Measurements from ENCODE around the gene KCNF1. TPM values are rescaled to one million over a fixed set of nuclear protein-coding genes. Genes with fewer than 3 reads are reported as not detected.

Gene KCNF1
- total RNA-seq = not detected

- no peaks in the 10 kb centered on the region for H3K36me3 ChIP-seq
- no peak within 1 kb of the TSS for H3K27ac ChIP-seq
- no peak for DNase-seq (ENCODE audit: low spot score)
- no peak for ATAC-seq (ENCODE audit: insufficient number of reproducible peaks, low FRiP score, low read depth)
- no peaks in the 10 kb centered on the region for H3K9me3 ChIP-seq
- no peak for TF ChIP-seq CTCF (IDR thresholded peaks at IDR 0.05)
- no peaks in the 10 kb centered on the region for H3K27me3 ChIP-seq (replicated peaks; ENCODE audit: insufficient read depth)
- peaks cover 0 to 5% of the 10 kb centered on the region in 2 donors for H3K4me1 ChIP-seq (ENCODE audit: control insufficient read depth in 1 of 2, low read depth in 2 of 2)
- H3K4me3 ChIP-seq = no peak within 1 kb of the TSS
These were observed at the start of gene KCNF1 for GRCh38 chr2:10911291-10912075. Gene KCNF1, plus strand, starts transcription at chr2:10911934. Its CDS starts 493 bp downstream, at chr2:10912427.

- H3K9me3 ChIP-seq = no peaks in the 10 kb centered on the region
- no peak for TF ChIP-seq CTCF (IDR thresholded peaks at IDR 0.05)
- DNase-seq (ENCODE audit: low spot score) = no peak
- H3K27ac ChIP-seq = no peak overlapping the region
- H3K27me3 ChIP-seq (replicated peaks; ENCODE audit: insufficient read depth) = no peaks in the 10 kb centered on the region
- H3K4me1 ChIP-seq (ENCODE audit: control insufficient read depth in 1 of 2, low read depth in 2 of 2) = no peaks in the 10 kb centered on the region
- H3K4me3 ChIP-seq = no peak overlapping the region
- ATAC-seq (ENCODE audit: insufficient number of reproducible peaks, low FRiP score, low read depth) = no peak
- H3K36me3 ChIP-seq = no peaks in the 10 kb centered on the region
These were observed 49.4 kb upstream of the KCNF1 start for GRCh38 chr2:10862330-10862729.

- TF ChIP-seq CTCF (IDR thresholded peaks at IDR 0.05) = no peak
- ATAC-seq (ENCODE audit: insufficient number of reproducible peaks, low FRiP score, low read depth) (no peak), DNase-seq (ENCODE audit: low spot score) (no peak)
- Histone ChIP-seq H3K9me3 (no peaks in the 10 kb centered on the region), H3K27ac (no peak overlapping the region), H3K4me3 (no peak overlapping the region), H3K27me3 (replicated peaks; ENCODE audit: insufficient read depth) (no peaks in the 10 kb centered on the region), H3K4me1 (ENCODE audit: control insufficient read depth in 1 of 2, low read depth in 2 of 2) (no peaks in the 10 kb centered on the region), H3K36me3 (no peaks in the 10 kb centered on the region)
These were observed 48.7 kb upstream of the KCNF1 start for GRCh38 chr2:10863047-10863446.

GRCh38 chr2:10863837-10864236, 47.9 kb upstream of the KCNF1 start:
- DNase-seq (ENCODE audit: low spot score) (no peak), ATAC-seq (ENCODE audit: insufficient number of reproducible peaks, low FRiP score, low read depth) (no peak)
- H3K9me3 ChIP-seq = no peaks in the 10 kb centered on the region
- no peak for TF ChIP-seq CTCF (IDR thresholded peaks at IDR 0.05)
- H3K4me1 ChIP-seq (ENCODE audit: control insufficient read depth in 1 of 2, low read depth in 2 of 2) = no peaks in the 10 kb centered on the region
- no peak overlapping the region for H3K27ac ChIP-seq
- H3K27me3 ChIP-seq (replicated peaks; ENCODE audit: insufficient read depth) = no peaks in the 10 kb centered on the region
- no peak overlapping the region for H3K4me3 ChIP-seq
- no peaks in the 10 kb centered on the region for H3K36me3 ChIP-seq

GRCh38 chr2:10864251-10864650, 47.5 kb upstream of the KCNF1 start:
- no peaks in the 10 kb centered on the region for H3K27me3 ChIP-seq (replicated peaks; ENCODE audit: insufficient read depth)
- H3K4me3 ChIP-seq = no peak overlapping the region
- H3K36me3 ChIP-seq = no peaks in the 10 kb centered on the region
- TF ChIP-seq CTCF (IDR thresholded peaks at IDR 0.05) = no peak
- no peaks in the 10 kb centered on the region for H3K4me1 ChIP-seq (ENCODE audit: control insufficient read depth in 1 of 2, low read depth in 2 of 2)
- no peak for ATAC-seq (ENCODE audit: insufficient number of reproducible peaks, low FRiP score, low read depth)
- no peaks in the 10 kb centered on the region for H3K9me3 ChIP-seq
- DNase-seq (ENCODE audit: low spot score) = no peak
- H3K27ac ChIP-seq = no peak overlapping the region

Measured in thoracic aorta (tissue), 2 donors.